IMR-90 (cell line): ENCODE data around the gene SLC2A8. TPM values are rescaled to one million over a fixed set of nuclear protein-coding genes. Genes with fewer than 3 reads are reported as not detected.

ENCODE experiments used
- ATAC-seq: fragments of 200-7000 bp; cut with Tn5 transposase; 2 replicates; pipeline ENCODE4 v1.9.1; 2020; ENCODE audit warnings: low read depth, mild to moderate bottlenecking, moderate library complexity
- BruUV-seq: library from RNA; stranded (reverse); fragments of 400-500 nt; replicated peaks from 2 replicates; lab custom pipeline; 2021; lab: Mats Ljungman, UMichigan
- CTCF ChIA-PET: fragments of 300-600 bp; formaldehyde crosslinking; extraction: SDS; loops from one replicate; lab custom pipeline; 2021; ENCODE audit warnings: antibody characterized with exemption; lab: Yijun Ruan, JAX
- POLR2A ChIA-PET: fragments of 300-600 bp; sonication (Branson Sonifier 250); formaldehyde crosslinking; loops from one replicate; lab custom pipeline; 2022; ENCODE audit warnings: antibody characterized with exemption; ENCODE audit not compliant: unreplicated experiment; lab: Charles Lee
- DNase-seq: peaks from one replicate; pipeline ENCODE4 v3.0.0; 2013
- H2AFZ ChIP-seq: replicated peaks from 2 replicates; pipeline ENCODE3; 2013; ENCODE audit warnings: low read length, mild to moderate bottlenecking; ENCODE audit not compliant: poor library complexity
- H2AK5ac ChIP-seq: 2 replicates; pipeline ENCODE4 v1.6.1; 2013; ENCODE audit warnings: low read depth, low read length, inconsistent platforms
- H2AK9ac ChIP-seq: replicated peaks from 2 replicates; pipeline ENCODE3; 2013; ENCODE audit warnings: mild to moderate bottlenecking, low read depth, low read length, moderate library complexity; ENCODE audit not compliant: poor library complexity
- H2BK120ac ChIP-seq: 2 replicates; pipeline ENCODE4 v1.6.1; 2013; ENCODE audit warnings: low read depth, low read length, inconsistent platforms
- H2BK15ac ChIP-seq: 3 replicates; pipeline ENCODE4 v1.6.1; 2013; ENCODE audit warnings: low read depth, low read length, inconsistent platforms
- H2BK20ac ChIP-seq: 2 replicates; pipeline ENCODE4 v1.6.1; 2013; ENCODE audit warnings: low read depth, mild to moderate bottlenecking, inconsistent platforms, low read length, moderate library complexity
- H2BK5ac ChIP-seq: 2 replicates; pipeline ENCODE4 v1.6.1; 2013; ENCODE audit warnings: mild to moderate bottlenecking, low read depth, low read length, inconsistent platforms; ENCODE audit not compliant: poor library complexity, severe bottlenecking
- H3K14ac ChIP-seq: replicated peaks from 2 replicates; pipeline ENCODE4 v1.6.1; 2013; ENCODE audit warnings: low read depth, low read length, inconsistent platforms
- H3K18ac ChIP-seq: 2 replicates; pipeline ENCODE4 v1.6.1; 2013; ENCODE audit warnings: low read depth, low read length, control low read depth
- H3K23ac ChIP-seq: 2 replicates; pipeline ENCODE4 v1.6.1; 2013; ENCODE audit warnings: low read depth, low read length, inconsistent platforms
- H3K27ac ChIP-seq: 2 replicates; pipeline ENCODE4 v1.5.1; 2013; ENCODE audit warnings: mild to moderate bottlenecking, control low read depth, low read length; ENCODE audit not compliant: insufficient read depth
- H3K27me3 ChIP-seq: 2 replicates; pipeline ENCODE4 v1.6.1; 2013; ENCODE audit warnings: low read length; ENCODE audit not compliant: control insufficient read depth, insufficient read depth
- H3K36me3 ChIP-seq: 2 replicates; pipeline ENCODE4 v1.6.1; 2013; ENCODE audit warnings: low read length, mixed read lengths; ENCODE audit not compliant: control insufficient read depth, insufficient read depth
- H3K4ac ChIP-seq: 2 replicates; pipeline ENCODE4 v1.6.1; 2013; ENCODE audit warnings: low read depth, low read length, inconsistent platforms
- H3K4me1 ChIP-seq: 2 replicates; pipeline ENCODE4 v1.6.1; 2013; ENCODE audit warnings: low read length, mixed read lengths; ENCODE audit not compliant: control insufficient read depth, insufficient read depth
- H3K4me2 ChIP-seq: 2 replicates; pipeline ENCODE4 v1.6.1; 2013; ENCODE audit warnings: low read depth, mild to moderate bottlenecking, control low read depth, low read length, moderate library complexity
- H3K4me3 ChIP-seq: 2 replicates; pipeline ENCODE4 v1.5.1; 2013; ENCODE audit warnings: low read depth, mild to moderate bottlenecking, control low read depth, low read length, moderate library complexity; ENCODE audit not compliant: insufficient read depth
- H3K56ac ChIP-seq: 2 replicates; pipeline ENCODE4 v1.6.1; 2013; ENCODE audit warnings: low read length, inconsistent platforms; ENCODE audit not compliant: insufficient read depth; ENCODE audit errors: extremely low read depth
- H3K79me1 ChIP-seq, 2 experiments: 2 replicates each; pipeline ENCODE4 v1.6.1; 2013; ENCODE audit warnings: low read length in 2 of 2, inconsistent platforms in 1 of 2, low read depth in 1 of 2
- H3K9ac ChIP-seq: 2 replicates; pipeline ENCODE4 v1.6.1; 2013; ENCODE audit warnings: low read depth, low read length, control low read depth
- H3K9me1 ChIP-seq: 2 replicates; pipeline ENCODE4 v1.6.1; 2013; ENCODE audit warnings: low read length, inconsistent platforms; ENCODE audit not compliant: insufficient read depth
- H3K9me3 ChIP-seq: 2 replicates; pipeline ENCODE4 v1.6.1; 2013; ENCODE audit warnings: low read length; ENCODE audit not compliant: control insufficient read depth, insufficient read depth
- H4K20me1 ChIP-seq: 2 replicates; pipeline ENCODE4 v1.6.1; 2013; ENCODE audit warnings: low read length, inconsistent platforms; ENCODE audit not compliant: insufficient read depth
- H4K5ac ChIP-seq: 2 replicates; pipeline ENCODE4 v1.6.1; 2013; ENCODE audit warnings: mild to moderate bottlenecking, low read depth, low read length, control low read depth
- H4K8ac ChIP-seq, 2 experiments: 2 replicates each; pipeline ENCODE4 v1.6.1; 2013; ENCODE audit warnings: low read depth in 2 of 2, low read length in 2 of 2, control low read depth in 1 of 2, inconsistent platforms in 1 of 2
- H4K91ac ChIP-seq: 2 replicates; pipeline ENCODE4 v1.6.1; 2013; ENCODE audit warnings: low read depth, low read length, inconsistent platforms; ENCODE audit not compliant: insufficient read depth
- BHLHE40 ChIP-seq: fragments of 150-350 bp; IDR thresholded peaks from 2 replicates; pipeline ENCODE4 v1.6.1; 2016; ENCODE audit warnings: mild to moderate bottlenecking, low read depth, low read length
- CEBPB ChIP-seq: IDR thresholded peaks from 2 replicates; pipeline ENCODE4 v1.6.1; 2012; ENCODE audit warnings: low read depth, low read length, improper control_type of control experiment
- MAFK ChIP-seq: IDR thresholded peaks from 2 replicates; pipeline ENCODE4 v1.6.1; 2012; ENCODE audit warnings: low read depth, low read length, improper control_type of control experiment
- NFE2L2 ChIP-seq: fragments of 150-350 bp; IDR thresholded peaks from 2 replicates; pipeline ENCODE4 v1.6.1; 2016; ENCODE audit warnings: low read depth, mild to moderate bottlenecking, low read length
- POLR2A ChIP-seq: IDR thresholded peaks from 2 replicates; pipeline ENCODE4 v1.6.1; 2012; ENCODE audit warnings: mild to moderate bottlenecking, low read depth, low read length
- RAD21 ChIP-seq: IDR thresholded peaks from 2 replicates; pipeline ENCODE4 v1.6.1; 2012; ENCODE audit warnings: low read length, improper control_type of control experiment
- RCOR1 ChIP-seq: IDR thresholded peaks from 2 replicates; pipeline ENCODE4 v1.6.1; 2012; ENCODE audit warnings: mild to moderate bottlenecking, low read length, improper control_type of control experiment; ENCODE audit not compliant: insufficient replicate concordance
- WGBS, 2 experiments: methylation state at CpG; one replicate each; pipeline versions ENCODE4 v1.1.5 to v1.1.7; 2013; ENCODE audit warnings: missing lambda C conversion rate in 2 of 2; ENCODE audit not compliant: insufficient read length in 1 of 2; ENCODE audit errors: extremely low coverage in 2 of 2; 5-methylcytosine and 5-hydroxymethylcytosine counted together
- dilution Hi-C: fragments of 300-500 bp; cut with HindIII; formaldehyde crosslinking; loops from one replicate; pipeline ENCODE4 v1.14.3; 2018; ENCODE audit warnings: low sequenced_read_pairs; ENCODE audit not compliant: unreplicated experiment
- in situ Hi-C: fragments of 300-500 bp; cut with MboI; formaldehyde crosslinking; loops from 3 replicates; pipeline ENCODE4 v1.14.3; 2019; ENCODE audit warnings: low sequenced_read_pairs, inconsistent platforms, mixed read lengths
- intact Hi-C: fragments of 100-400 bp; cut with micrococcal nuclease; formaldehyde crosslinking; loops from 2 replicates; pipeline ENCODE4 v1.10.0; 2022
- polyA plus RNA-seq, 3 experiments: library from polyadenylated mRNA; depleted of rRNA; stranded (reverse); fragments of >200 nt; gene quantifications; 2 replicates each; pipeline ENCODE4 v1.2.3, GENCODE V29; 2012; ENCODE audit warnings: low replicate concordance in 1 of 3
- total RNA-seq: library from RNA; depleted of rRNA; stranded (reverse); fragments of >200 nt; gene quantifications from 2 replicates; pipeline ENCODE4 v1.2.3, GENCODE V29; 2012
- TF ChIP-seq, protein P1 (sequence below): fragments of 150-350 bp; IDR thresholded peaks from 2 replicates; pipeline ENCODE4 v1.6.1; 2016; ENCODE audit warnings: low read depth, mild to moderate bottlenecking, low read length, moderate library complexity, borderline replicate concordance
- TF ChIP-seq, protein P2 (sequence below): fragments of 150-350 bp; IDR thresholded peaks from 2 replicates; pipeline ENCODE4 v1.6.1; 2017; ENCODE audit warnings: mild to moderate bottlenecking, antibody characterized with exemption, low read length, low read depth
- TF ChIP-seq, protein P3 (sequence below): conservative IDR thresholded peaks from 2 replicates; pipeline ENCODE4 v1.5.1; 2012; ENCODE audit warnings: mild to moderate bottlenecking, low read depth, low read length, improper control_type of control experiment

The SLC2A8 gene
- total and polyA plus RNA-seq, 2 of the 4 experiments (the other 2 are of a cell fraction), result 9.0 to 12.0 TPM

DNA sequence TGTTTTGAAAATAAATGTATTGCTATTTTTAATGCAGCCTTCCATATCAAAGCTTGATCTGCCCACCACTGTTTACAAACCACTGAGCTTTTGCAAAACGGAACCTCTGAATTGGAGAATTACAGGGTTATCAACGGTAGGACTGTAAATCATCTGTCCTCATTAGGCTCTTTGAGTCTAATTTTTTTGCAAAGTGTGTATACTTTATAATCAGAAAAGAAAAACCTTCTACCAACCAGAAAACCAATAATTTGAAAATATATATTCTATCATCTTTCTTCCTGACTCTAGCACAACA, 6.8 kb upstream of the SLC2A8 start (continued):
- TF ChIP-seq, protein P1, sequence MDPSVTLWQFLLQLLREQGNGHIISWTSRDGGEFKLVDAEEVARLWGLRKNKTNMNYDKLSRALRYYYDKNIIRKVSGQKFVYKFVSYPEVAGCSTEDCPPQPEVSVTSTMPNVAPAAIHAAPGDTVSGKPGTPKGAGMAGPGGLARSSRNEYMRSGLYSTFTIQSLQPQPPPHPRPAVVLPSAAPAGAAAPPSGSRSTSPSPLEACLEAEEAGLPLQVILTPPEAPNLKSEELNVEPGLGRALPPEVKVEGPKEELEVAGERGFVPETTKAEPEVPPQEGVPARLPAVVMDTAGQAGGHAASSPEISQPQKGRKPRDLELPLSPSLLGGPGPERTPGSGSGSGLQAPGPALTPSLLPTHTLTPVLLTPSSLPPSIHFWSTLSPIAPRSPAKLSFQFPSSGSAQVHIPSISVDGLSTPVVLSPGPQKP, result no peak
- TF ChIP-seq, protein P2, sequence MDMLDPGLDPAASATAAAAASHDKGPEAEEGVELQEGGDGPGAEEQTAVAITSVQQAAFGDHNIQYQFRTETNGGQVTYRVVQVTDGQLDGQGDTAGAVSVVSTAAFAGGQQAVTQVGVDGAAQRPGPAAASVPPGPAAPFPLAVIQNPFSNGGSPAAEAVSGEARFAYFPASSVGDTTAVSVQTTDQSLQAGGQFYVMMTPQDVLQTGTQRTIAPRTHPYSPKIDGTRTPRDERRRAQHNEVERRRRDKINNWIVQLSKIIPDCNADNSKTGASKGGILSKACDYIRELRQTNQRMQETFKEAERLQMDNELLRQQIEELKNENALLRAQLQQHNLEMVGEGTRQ, result no peak
- TF ChIP-seq BHLHE40 (no peak), RAD21 (no peak)

DNA sequence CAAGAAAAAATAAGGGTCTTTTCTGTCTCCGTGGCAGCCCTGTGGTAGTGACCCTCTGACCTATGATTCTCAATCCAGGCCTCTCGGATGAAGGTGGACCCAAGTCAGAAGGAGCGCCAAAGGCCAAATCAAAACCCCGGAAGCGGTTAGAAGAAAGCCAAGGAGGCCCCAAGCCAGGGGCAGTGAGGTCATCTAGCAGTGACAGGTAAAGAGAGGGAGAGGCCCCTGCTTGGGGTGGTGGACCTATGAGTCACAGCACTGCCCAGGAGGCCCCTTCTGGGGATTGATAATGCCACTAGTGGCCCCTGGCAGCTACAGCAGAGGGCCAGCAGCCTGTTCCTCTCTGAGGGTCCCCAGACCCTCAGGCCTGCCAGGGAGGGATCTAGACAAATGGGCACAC, 6.4 kb upstream of the SLC2A8 start:
- no peak overlapping the region for H2BK20ac ChIP-seq
- 40% methylated on average over 1 of the region's 5 CpGs; no CpG with 5 or more reads in 1 of the 2 experiments for WGBS, 2 experiments
- H3K4me3 ChIP-seq, result no peak overlapping the region
- peaks cover 9% of the 10 kb centered on the region; the same call in 1 of the 2 replicates for H4K20me1 ChIP-seq
- H2AFZ ChIP-seq, result no peak overlapping the region
- no peak overlapping the region for H3K4ac ChIP-seq
- no peak for TF ChIP-seq CEBPB
- TF ChIP-seq, protein P3, sequence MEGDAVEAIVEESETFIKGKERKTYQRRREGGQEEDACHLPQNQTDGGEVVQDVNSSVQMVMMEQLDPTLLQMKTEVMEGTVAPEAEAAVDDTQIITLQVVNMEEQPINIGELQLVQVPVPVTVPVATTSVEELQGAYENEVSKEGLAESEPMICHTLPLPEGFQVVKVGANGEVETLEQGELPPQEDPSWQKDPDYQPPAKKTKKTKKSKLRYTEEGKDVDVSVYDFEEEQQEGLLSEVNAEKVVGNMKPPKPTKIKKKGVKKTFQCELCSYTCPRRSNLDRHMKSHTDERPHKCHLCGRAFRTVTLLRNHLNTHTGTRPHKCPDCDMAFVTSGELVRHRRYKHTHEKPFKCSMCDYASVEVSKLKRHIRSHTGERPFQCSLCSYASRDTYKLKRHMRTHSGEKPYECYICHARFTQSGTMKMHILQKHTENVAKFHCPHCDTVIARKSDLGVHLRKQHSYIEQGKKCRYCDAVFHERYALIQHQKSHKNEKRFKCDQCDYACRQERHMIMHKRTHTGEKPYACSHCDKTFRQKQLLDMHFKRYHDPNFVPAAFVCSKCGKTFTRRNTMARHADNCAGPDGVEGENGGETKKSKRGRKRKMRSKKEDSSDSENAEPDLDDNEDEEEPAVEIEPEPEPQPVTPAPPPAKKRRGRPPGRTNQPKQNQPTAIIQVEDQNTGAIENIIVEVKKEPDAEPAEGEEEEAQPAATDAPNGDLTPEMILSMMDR, result no peak
- TF ChIP-seq MAFK, result no peak
- TF ChIP-seq RCOR1, result no peak
- no peak for TF ChIP-seq NFE2L2
- TF ChIP-seq POLR2A, result no peak
- TF ChIP-seq, protein P1, result no peak
- peaks cover 5% of the 10 kb centered on the region for H3K4me1 ChIP-seq
- H3K27me3 ChIP-seq, result peaks cover 6% of the 10 kb centered on the region; the same call in 1 of the 2 replicates
- POLR2A ChIA-PET, result no interaction called here
- H3K14ac ChIP-seq, result no peak overlapping the region
- H2BK15ac ChIP-seq, result no peak overlapping the region
- H3K36me3 ChIP-seq, result no peaks in the 10 kb centered on the region
- H2AK9ac ChIP-seq, result no peak overlapping the region
- intact Hi-C loops (loop anchor here (10.0 kb wide), 1 partner anchor 106 kb away; no protein-coding TSS in a partner anchor), dilution Hi-C loops (no loop called here), in situ Hi-C loops (loop anchor here (25.0 kb wide), 1 partner anchor 453 kb away; no protein-coding TSS in a partner anchor)
- ATAC-seq (no peak), DNase-seq (no peak)
- CTCF ChIA-PET, result no interaction called here
- no peaks in the 10 kb centered on the region for H3K9me3 ChIP-seq
- H3K9ac ChIP-seq, result no peak overlapping the region
- H3K27ac ChIP-seq, result no peak overlapping the region
- no peak overlapping the region for H3K4me2 ChIP-seq
- no TSS peak for BruUV-seq
- no peak overlapping the region for H3K56ac ChIP-seq
- H3K23ac ChIP-seq, result no peak overlapping the region
- H4K5ac ChIP-seq, result no peak overlapping the region
- H2AK5ac ChIP-seq, result no peak overlapping the region
- no peak overlapping the region for H2BK5ac ChIP-seq
- peaks cover 13% of the 10 kb centered on the region for H3K9me1 ChIP-seq
- no peak overlapping the region for H4K8ac ChIP-seq
- H3K79me1 ChIP-seq, result no peaks in the 10 kb centered on the region
- no peak overlapping the region for H3K18ac ChIP-seq
- no peak overlapping the region for H4K91ac ChIP-seq
- no peak overlapping the region for H2BK120ac ChIP-seq
